HepG2 (cell line): ENCODE measurements around the gene LIF. TPM values are rescaled to one million over a fixed set of nuclear protein-coding genes. Genes with fewer than 3 reads are reported as not detected.

ENCODE experiments used
- CREM ChIP-seq, 2 experiments: sonication (generic) in 1 of 2; formaldehyde crosslinking in 1 of 2; IDR thresholded peaks; 2 replicates each; pipeline versions ENCODE4 v1.4.0 to v1.6.1; 2016 to 2020; ENCODE audit warnings: antibody characterized with exemption in 1 of 2, mild to moderate bottlenecking in 1 of 2, missing genetic modification reagents in 1 of 2
- CSRNP2 ChIP-seq: sonication (generic); formaldehyde crosslinking; conservative IDR thresholded peaks from 2 replicates; pipeline ENCODE4 v1.8.0; 2022; ENCODE audit warnings: low read depth, missing genetic modification reagents
- ELK4 ChIP-seq: sonication (generic); formaldehyde crosslinking; IDR thresholded peaks from 2 replicates; pipeline ENCODE4 v1.9.0; 2021; ENCODE audit warnings: missing genetic modification reagents, borderline replicate concordance
- HIC2 ChIP-seq: sonication (generic); formaldehyde crosslinking; IDR thresholded peaks from 2 replicates; pipeline ENCODE4 v1.9.0; 2022; ENCODE audit warnings: low read depth, missing genetic modification reagents
- JUND ChIP-seq: sonication (generic); formaldehyde crosslinking; IDR thresholded peaks from 2 replicates; pipeline ENCODE4 v1.8.0; 2022; ENCODE audit warnings: mild to moderate bottlenecking, missing genetic modification reagents
- MAZ ChIP-seq, 2 experiments: sonication (generic) in 1 of 2; formaldehyde crosslinking in 1 of 2; IDR thresholded peaks; 2 replicates each; pipeline versions ENCODE4 v1.5.0 to v1.6.1; 2012 to 2020; ENCODE audit warnings: low read depth in 2 of 2, mild to moderate bottlenecking in 2 of 2, borderline replicate concordance in 1 of 2, improper control_type of control experiment in 1 of 2, low read length in 1 of 2, missing genetic modification reagents in 1 of 2, moderate library complexity in 1 of 2
- MEF2D ChIP-seq: sonication (generic); formaldehyde crosslinking; IDR thresholded peaks from 2 replicates; pipeline ENCODE4 v1.5.1; 2020; ENCODE audit warnings: mild to moderate bottlenecking, missing genetic modification reagents
- MZF1 ChIP-seq: sonication (generic); formaldehyde crosslinking; IDR thresholded peaks from 2 replicates; pipeline ENCODE4 v1.8.1; 2023; ENCODE audit warnings: mild to moderate bottlenecking, missing genetic modification reagents, borderline replicate concordance
- NFE2L1 ChIP-seq: sonication (generic); formaldehyde crosslinking; IDR thresholded peaks from 2 replicates; pipeline ENCODE4 v1.4.0; 2020; ENCODE audit warnings: missing genetic modification reagents, mild to moderate bottlenecking, borderline replicate concordance
- NKX3-1 ChIP-seq: sonication (generic); formaldehyde crosslinking; IDR thresholded peaks from 2 replicates; pipeline ENCODE4 v1.5.0; 2020; ENCODE audit warnings: missing genetic modification reagents
- SAFB2 ChIP-seq: sonication (generic); formaldehyde crosslinking; IDR thresholded peaks from 2 replicates; pipeline ENCODE4 v1.5.1; 2020; ENCODE audit warnings: missing genetic modification reagents, low read depth, mild to moderate bottlenecking, borderline replicate concordance
- SOX13 ChIP-seq, 3 experiments: fragments of 450-650 bp in 1 of 3; sonication (generic) in 1 of 3; formaldehyde crosslinking in 1 of 3; IDR thresholded peaks in 2 of 3; conservative IDR thresholded peaks in 1 of 3; 2 replicates each; pipeline versions ENCODE4 v1.5.0 to v1.6.1; 2016 to 2020; ENCODE audit warnings: antibody characterized with exemption in 1 of 3, mild to moderate bottlenecking in 1 of 3, missing compliant biosample characterization in 1 of 3, missing genetic modification reagents in 1 of 3, moderate library complexity in 1 of 3
- TEAD3 ChIP-seq: optimal IDR thresholded peaks from 2 replicates; pipeline ENCODE3; 2016; ENCODE audit warnings: borderline replicate concordance
- XBP1 ChIP-seq: sonication (generic); formaldehyde crosslinking; IDR thresholded peaks from 2 replicates; pipeline ENCODE4 v1.5.0; 2020; ENCODE audit warnings: missing genetic modification reagents
- ZBTB39 ChIP-seq: sonication (generic); formaldehyde crosslinking; IDR thresholded peaks from 2 replicates; pipeline ENCODE4 v1.5.0; 2020; ENCODE audit warnings: missing genetic modification reagents
- ZNF143 ChIP-seq: sonication (generic); formaldehyde crosslinking; IDR thresholded peaks from 2 replicates; pipeline ENCODE4 v1.4.0; 2020; ENCODE audit warnings: missing genetic modification reagents
- ZNF441 ChIP-seq: sonication (generic); formaldehyde crosslinking; IDR thresholded peaks from 2 replicates; pipeline ENCODE4 v1.7.0; 2021; ENCODE audit warnings: missing genetic modification reagents, borderline replicate concordance
- ZNF546 ChIP-seq: sonication (generic); formaldehyde crosslinking; conservative IDR thresholded peaks from 2 replicates; pipeline ENCODE4 v1.8.1; 2023; ENCODE audit warnings: mild to moderate bottlenecking, missing genetic modification reagents
- ZNF574 ChIP-seq: sonication (generic); formaldehyde crosslinking; IDR thresholded peaks from 2 replicates; pipeline ENCODE4 v1.4.0; 2020; ENCODE audit warnings: missing genetic modification reagents
- polyA plus RNA-seq, 8 experiments: library from polyadenylated mRNA; depleted of rRNA in 3 of 8; stranded (reverse) in 7 of 8; unstranded in 1 of 8; fragments of >200 nt; fragmentation: Illumina TruSeq in 4 of 8; extraction: Trizol in 4 of 8; gene quantifications; 2 replicates each; pipeline versions ENCODE4 v1.2.1 to v1.2.3, GENCODE V29; 2011 to 2016; ENCODE audit warnings: low read depth in 4 of 8, missing spikeins in 1 of 8, mixed read lengths in 1 of 8; ENCODE audit not compliant: insufficient read depth in 1 of 8
- total RNA-seq, 5 experiments: library from RNA; depleted of rRNA; stranded (reverse); fragments of >200 nt; fragmentation: Illumina TruSeq; extraction: Trizol; gene quantifications; 2 replicates each; pipeline ENCODE4 v1.2.3, GENCODE V29; 2016; ENCODE audit warnings: low read depth in 1 of 5

The LIF gene
- total and polyA plus RNA-seq, 2 of the 13 experiments (the other 11 are each of a cell fraction or from before 2014, with no cell fraction given): 3.6 to 8.5 TPM

GRCh38 chr22:30206944-30207343 is 39.6 kb downstream of the LIF start (continued):
- TF ChIP-seq ZNF574 (0 out of 2 replicates have a peak, but pooled peaks have one; percentile 17), MAZ (IDR thresholded peaks at IDR 0.05; ENCODE audit: borderline replicate concordance, low read depth, low read length) (no peak), MAZ (CRISPR knock-in tag; IDR thresholded peaks at IDR 0.05; ENCODE audit: low read depth) (no peak), ZNF546 (CRISPR knock-in tag) (no peak), SAFB2 (no peak), ELK4 (no peak), MZF1 (CRISPR knock-in tag) (no peak), TEAD3 (CRISPR knock-in tag) (peak; percentile 99), MEF2D (CRISPR knock-in tag) (no peak), HIC2 (no peak), ZNF143 (CRISPR knock-in tag) (no peak), CSRNP2 (no peak), ZNF441 (CRISPR knock-in tag) (no peak), JUND (peak; percentile 73; the same call in 1 of the 2 replicates), XBP1 (CRISPR knock-in tag) (no peak), NFE2L1 (no peak), CREM (IDR thresholded peaks at IDR 0.05) (no peak), CREM (CRISPR knock-in tag; IDR thresholded peaks at IDR 0.05) (no peak), ZBTB39 (CRISPR knock-in tag) (no peak), NKX3-1 (0 out of 2 replicates have a peak, but pooled peaks have one; percentile 35), SOX13 (IDR thresholded peaks at IDR 0.05) (no peak), SOX13 (CRISPR knock-in tag; conservative IDR thresholded peaks at IDR 0.05 in 1 of 2, IDR thresholded peaks at IDR 0.05 in 1 of 2) (peak in 1 of 2 experiments; percentile 73; a peak in 2 of 4 replicates)
